H1 (cell line): Measurements from ENCODE around the gene LCN6. TPM values are rescaled to one million over a fixed set of nuclear protein-coding genes. Genes with fewer than 3 reads are reported as not detected.

Experiments used
- CTCF ChIA-PET: fragments of 300-600 bp; sonication (Branson Sonifier 250); formaldehyde crosslinking; loops from one replicate; lab custom pipeline; 2021; ENCODE audit not compliant: partially characterized antibody; lab: Charles Lee
- POLR2A ChIA-PET: fragments of 300-600 bp; sonication (Branson Sonifier 250); formaldehyde crosslinking; loops from one replicate; lab custom pipeline; 2021; ENCODE audit warnings: inconsistent platforms; ENCODE audit not compliant: partially characterized antibody; lab: Charles Lee
- DNase-seq, 2 experiments: peaks; one replicate each; pipeline versions ENCODE4 v3.0.0 to v3.0.0-alpha.2; 2010 to 2022; ENCODE audit warnings: low spot score in 2 of 2, low read depth in 1 of 2, mixed read lengths in 1 of 2
- FAIRE-seq: peaks from 2 replicates; lab custom pipeline; 2011; peaks lifted over from hg19 to GRCh38; lab: Jason Lieb, UNC
- H2AFZ ChIP-seq: 2 replicates; pipeline ENCODE4 v1.8.1; 2012; ENCODE audit warnings: low read length, inconsistent platforms
- H2AK5ac ChIP-seq: 2 replicates; pipeline ENCODE4 v1.6.1; 2013; ENCODE audit warnings: low read depth, low read length
- H2BK120ac ChIP-seq: replicated peaks from 2 replicates; pipeline ENCODE3; 2013; ENCODE audit warnings: low read depth, low read length, inconsistent platforms
- H2BK12ac ChIP-seq: 2 replicates; pipeline ENCODE4 v1.6.1; 2013; ENCODE audit warnings: low read depth, low read length
- H2BK15ac ChIP-seq: 2 replicates; pipeline ENCODE4 v1.6.1; 2013; ENCODE audit warnings: low read length
- H2BK20ac ChIP-seq: 2 replicates; pipeline ENCODE4 v1.6.1; 2013; ENCODE audit warnings: low read length
- H2BK5ac ChIP-seq: 2 replicates; pipeline ENCODE4 v1.6.1; 2013; ENCODE audit warnings: low read depth, low read length
- H3K14ac ChIP-seq: 2 replicates; pipeline ENCODE4 v1.6.1; 2013; ENCODE audit warnings: inconsistent platforms; ENCODE audit not compliant: insufficient read length
- H3K18ac ChIP-seq: 2 replicates; pipeline ENCODE4 v1.6.1; 2013; ENCODE audit warnings: low read length; ENCODE audit errors: extremely low read depth
- H3K23ac ChIP-seq: 2 replicates; pipeline ENCODE4 v1.6.1; 2013; ENCODE audit warnings: inconsistent platforms; ENCODE audit not compliant: insufficient read length
- H3K23me2 ChIP-seq: 2 replicates; pipeline ENCODE4 v1.6.1; 2013; ENCODE audit warnings: low read depth, low read length
- H3K27ac ChIP-seq: 2 replicates; pipeline ENCODE4 v1.6.1; 2011; ENCODE audit warnings: low read depth, low read length, inconsistent platforms
- H3K27me3 ChIP-seq, 4 experiments: replicated peaks in 1 of 4; 1 replicate in 1 of 4; 2 replicates in 3 of 4; pipeline versions ENCODE4 v1.6.1 to v1.8.1; 2011 to 2013; ENCODE audit warnings: low read length in 3 of 4, mild to moderate bottlenecking in 3 of 4, inconsistent platforms in 2 of 4, mixed read lengths in 2 of 4, moderate library complexity in 1 of 4; ENCODE audit not compliant: control insufficient read depth in 3 of 4, insufficient read depth in 3 of 4; ENCODE audit errors: extremely low read depth in 1 of 4
- H3K36me3 ChIP-seq, 4 experiments: 2 replicates each; pipeline versions ENCODE4 v1.6.1 to v1.8.1; 2011 to 2013; ENCODE audit warnings: mild to moderate bottlenecking in 4 of 4, low read length in 3 of 4, moderate library complexity in 2 of 4, control low read depth in 1 of 4, inconsistent platforms in 1 of 4; ENCODE audit not compliant: insufficient read depth in 4 of 4, control insufficient read depth in 2 of 4
- H3K4ac ChIP-seq: replicated peaks from 2 replicates; pipeline ENCODE3; 2013; ENCODE audit warnings: low read length, low read depth, mixed read lengths, inconsistent platforms; ENCODE audit not compliant: insufficient read length
- H3K4me1 ChIP-seq, 4 experiments: replicated peaks in 1 of 4; 1 replicate in 1 of 4; 2 replicates in 3 of 4; pipeline versions ENCODE4 v1.6.1 to v1.8.1; 2011 to 2013; ENCODE audit warnings: low read length in 3 of 4, inconsistent platforms in 2 of 4, mixed read lengths in 1 of 4; ENCODE audit not compliant: insufficient read depth in 4 of 4, control insufficient read depth in 3 of 4
- H3K4me2 ChIP-seq, 2 experiments: 2 replicates each; pipeline versions ENCODE4 v1.6.1 to v1.8.1; 2011 to 2013; ENCODE audit warnings: low read depth in 2 of 2, low read length in 2 of 2, control low read depth in 1 of 2, inconsistent platforms in 1 of 2, mild to moderate bottlenecking in 1 of 2; ENCODE audit not compliant: insufficient read depth in 1 of 2
- H3K4me3 ChIP-seq, 4 experiments: fragments of 200-600, 300-600 bp in 1 of 4; sonication (generic), shearing (Covaris generic), sonication (Bioruptor Twin) in 1 of 4; 2 replicates each; pipeline versions ENCODE4 v1.5.1 to v1.8.1; 2011 to 2016; ENCODE audit warnings: low read length in 4 of 4, low read depth in 3 of 4, control low read depth in 2 of 4, inconsistent platforms in 2 of 4, mild to moderate bottlenecking in 2 of 4, mixed read lengths in 1 of 4, moderate library complexity in 1 of 4; ENCODE audit not compliant: insufficient read depth in 2 of 4; ENCODE audit errors: extremely low read depth in 1 of 4
- H3K56ac ChIP-seq: replicated peaks from 2 replicates; pipeline ENCODE3; 2013; ENCODE audit warnings: low read depth, mild to moderate bottlenecking, mixed read lengths, low read length, inconsistent platforms; ENCODE audit not compliant: insufficient read length
- H3K79me1 ChIP-seq: 2 replicates; pipeline ENCODE4 v1.6.1; 2013; ENCODE audit warnings: low read depth, low read length, control low read depth
- H3K79me2 ChIP-seq, 2 experiments: 2 replicates each; pipeline versions ENCODE4 v1.6.1 to v1.8.1; 2012 to 2013; ENCODE audit warnings: low read length in 2 of 2, mild to moderate bottlenecking in 2 of 2, inconsistent platforms in 1 of 2; ENCODE audit not compliant: insufficient read depth in 2 of 2, control insufficient read depth in 1 of 2
- H3K9ac ChIP-seq, 4 experiments: replicated peaks in 1 of 4; 1 replicate in 1 of 4; 2 replicates in 3 of 4; pipeline versions ENCODE4 v1.6.1 to v1.8.1; 2011 to 2013; ENCODE audit warnings: low read depth in 3 of 4, low read length in 3 of 4, control low read depth in 2 of 4, mild to moderate bottlenecking in 2 of 4, moderate library complexity in 2 of 4, inconsistent platforms in 1 of 4; ENCODE audit errors: extremely low read depth in 1 of 4
- H3K9me3 ChIP-seq, 2 experiments: 2 replicates each; pipeline versions ENCODE4 v1.6.1 to v1.8.1; 2012 to 2013; ENCODE audit warnings: mild to moderate bottlenecking in 2 of 2, moderate library complexity in 2 of 2, control low read depth in 1 of 2, inconsistent platforms in 1 of 2, low read depth in 1 of 2, low read length in 1 of 2, mixed read lengths in 1 of 2; ENCODE audit not compliant: insufficient read depth in 2 of 2
- H4K20me1 ChIP-seq, 2 experiments: replicated peaks in 1 of 2; 2 replicates each; pipeline versions ENCODE3 to v1.8.1; 2011 to 2013; ENCODE audit warnings: inconsistent platforms in 2 of 2, low read length in 2 of 2, mild to moderate bottlenecking in 1 of 2; ENCODE audit not compliant: insufficient read depth in 2 of 2, control insufficient read depth in 1 of 2
- H4K5ac ChIP-seq: 2 replicates; pipeline ENCODE4 v1.6.1; 2013; ENCODE audit warnings: low read length, low read depth, mixed read lengths, inconsistent platforms; ENCODE audit not compliant: insufficient read length
- H4K8ac ChIP-seq: 2 replicates; pipeline ENCODE4 v1.8.0; 2013; ENCODE audit warnings: mild to moderate bottlenecking, moderate library complexity, low read length, inconsistent platforms; ENCODE audit not compliant: insufficient read depth; ENCODE audit errors: extremely low read depth
- H4K91ac ChIP-seq: replicated peaks from 2 replicates; pipeline ENCODE3; 2013; ENCODE audit warnings: low read length, mixed read lengths, inconsistent platforms; ENCODE audit not compliant: insufficient read length
- POLR2AphosphoS5 ChIP-seq: IDR thresholded peaks from 2 replicates; pipeline ENCODE4 v1.6.1; 2011; ENCODE audit warnings: low read depth, low read length
- SIX5 ChIP-seq: IDR thresholded peaks from 2 replicates; pipeline ENCODE4 v1.6.1; 2011; ENCODE audit warnings: mild to moderate bottlenecking, low read depth, low read length
- TEAD4 ChIP-seq: IDR thresholded peaks from 2 replicates; pipeline ENCODE4 v1.6.1; 2012; ENCODE audit warnings: low read depth, low read length, inconsistent platforms, mixed read lengths
- WGBS, 2 experiments: shearing (Covaris generic) in 1 of 2; methylation state at CpG; one replicate each; pipeline versions ENCODE4 v1.1.6 to v1.1.7; 2013 to 2015; ENCODE audit warnings: low lambda C conversion rate in 2 of 2, mixed read lengths in 2 of 2, inconsistent platforms in 1 of 2, low coverage in 1 of 2, missing lambda C conversion rate in 1 of 2; ENCODE audit not compliant: insufficient replicate concordance in 2 of 2, insufficient coverage in 1 of 2, insufficient read length in 1 of 2; ENCODE audit errors: extremely low coverage in 1 of 2, missing lambda C conversion rate in 1 of 2; 5-methylcytosine and 5-hydroxymethylcytosine counted together
- polyA plus RNA-seq, 7 experiments: library from polyadenylated mRNA; depleted of rRNA in 3 of 7; stranded (reverse) in 5 of 7; unstranded in 2 of 7; fragments of >200 nt in 5 of 7; fragments of 200-250 nt in 2 of 7; gene quantifications; 1 replicate in 5 of 7; 2 replicates in 1 of 7; 4 replicates in 1 of 7; pipeline versions ENCODE4 v1.2.1 to v1.2.3, GENCODE V29; 2011 to 2013; ENCODE audit warnings: missing spikeins in 2 of 7, mixed read lengths in 2 of 7
- total RNA-seq: library from RNA; stranded (reverse); fragmentation: NEBNext Ultra II Directional; extraction: Animal tissue kit (Norgen Biotek cat#: 25700); gene quantifications from 2 replicates; pipeline ENCODE4 v1.2.1, GENCODE V29; 2021

Gene LCN6
- total and polyA plus RNA-seq, 2 of the 8 experiments (the other 6 are each of a cell fraction or from before 2014, with no cell fraction given): not detected

- H3K36me3 ChIP-seq: peaks cover 19 to 49% (median 35%) of the 10 kb centered on the region in 4 experiments
- H3K4ac ChIP-seq: no peak overlapping the region
- H3K4me2 ChIP-seq: no peak overlapping the region
- H4K91ac ChIP-seq: no peak overlapping the region
- no peak overlapping the region for H3K14ac ChIP-seq
- H3K18ac ChIP-seq: no peak overlapping the region
- H3K9me3 ChIP-seq: no peaks in the 10 kb centered on the region
- H4K5ac ChIP-seq: no peak overlapping the region
- no peak overlapping the region for H2AFZ ChIP-seq
- no peak overlapping the region for H3K56ac ChIP-seq
- no peak for FAIRE-seq
- H3K23me2 ChIP-seq: peaks cover 13% of the 10 kb centered on the region; the same call in 1 of the 2 replicates
- H3K79me2 ChIP-seq: peaks cover 8 to 30% of the 10 kb centered on the region in 2 experiments
- H4K8ac ChIP-seq: no peak overlapping the region
- no peak overlapping the region for H2AK5ac ChIP-seq
- no peak overlapping the region for H2BK5ac ChIP-seq
- DNase-seq: no peak
- H4K20me1 ChIP-seq: peaks cover 30 to 46% of the 10 kb centered on the region in 2 experiments
- no peak overlapping the region for H2BK15ac ChIP-seq
- POLR2A ChIA-PET: interaction anchor here (1.1 to 14.1 kb wide), 4 partner anchors 8 to 357 kb away, joined by 3 to 223 read pairs (median 70); partner anchors contain the start of genes DIPK1B, LCN10 and LCN6
- TF ChIP-seq POLR2AphosphoS5 (peak; percentile 35; the same call in 1 of the 2 replicates), TEAD4 (no peak), SIX5 (no peak)
- TF ChIP-seq, all 59 proteins: peak for 1
- no peak overlapping the region for H3K27ac ChIP-seq
- H2BK12ac ChIP-seq: no peak overlapping the region
- no peak overlapping the region for H3K23ac ChIP-seq
- H3K79me1 ChIP-seq: peaks cover 10% of the 10 kb centered on the region
- no peak overlapping the region for H3K4me3 ChIP-seq
- CTCF ChIA-PET: interaction anchor here (6.8 kb wide), 1 partner anchor 8 kb away, joined by 62 read pairs; no protein-coding TSS in a partner anchor
- H2BK20ac ChIP-seq: no peak overlapping the region
- no peak overlapping the region for H2BK120ac ChIP-seq
- WGBS, 2 experiments: 94% methylated on average over 7 of the region's 7 CpGs; no CpG with 5 or more reads in 1 of the 2 experiments
- H3K27me3 ChIP-seq: peaks cover 0 to 9% (median 5%) of the 10 kb centered on the region in 4 experiments; a peak in 5 of 7 replicates
- peaks cover 3 to 22% (median 6%) of the 10 kb centered on the region in 4 experiments for H3K4me1 ChIP-seq
- no peak overlapping the region for H3K9ac ChIP-seq
These were observed 23.6 kb downstream of the LCN6 start for GRCh38 chr9:136724772-136725171.
